Activated T-cell treated with anti-CD3 and anti-CD28 coated beads for 24 hours (primary cell): ENCODE measurements around the gene GART.

Experiments used
- DNase-seq: peaks from one replicate; pipeline ENCODE4 v3.0.0-alpha.2; 2020; ENCODE audit warnings: low read depth

The GART gene

DNA sequence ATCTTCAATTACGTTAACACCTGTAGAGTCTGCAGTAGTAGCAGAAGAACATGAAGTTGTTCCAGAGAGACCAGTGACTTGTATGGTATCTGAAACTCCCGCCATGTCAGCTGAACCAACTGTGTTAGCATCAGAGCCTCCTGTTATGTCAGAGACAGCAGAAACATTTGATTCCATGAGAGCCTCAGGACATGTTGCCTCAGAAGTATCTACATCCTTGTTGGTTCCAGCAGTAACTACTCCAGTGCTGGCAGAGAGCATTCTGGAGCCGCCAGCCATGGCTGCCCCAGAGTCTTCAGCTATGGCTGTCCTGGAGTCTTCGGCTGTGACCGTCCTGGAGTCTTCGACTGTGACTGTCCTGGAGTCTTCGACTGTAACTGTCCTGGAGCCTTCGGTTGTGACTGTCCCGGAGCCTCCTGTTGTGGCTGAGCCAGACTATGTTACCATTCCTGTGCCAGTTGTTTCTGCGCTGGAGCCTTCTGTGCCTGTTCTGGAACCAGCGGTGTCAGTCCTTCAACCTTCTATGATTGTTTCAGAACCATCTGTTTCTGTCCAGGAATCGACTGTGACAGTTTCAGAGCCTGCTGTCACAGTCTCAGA is 11.2 kb upstream of the GART start:
- DNase-seq: no peak

GRCh38 chr21:33552093-33552998 is 10.4 kb upstream of the GART start:
- no peak for DNase-seq

GRCh38 chr21:33551664-33552063 is 9.7 kb upstream of the GART start:
- no peak for DNase-seq

DNA sequence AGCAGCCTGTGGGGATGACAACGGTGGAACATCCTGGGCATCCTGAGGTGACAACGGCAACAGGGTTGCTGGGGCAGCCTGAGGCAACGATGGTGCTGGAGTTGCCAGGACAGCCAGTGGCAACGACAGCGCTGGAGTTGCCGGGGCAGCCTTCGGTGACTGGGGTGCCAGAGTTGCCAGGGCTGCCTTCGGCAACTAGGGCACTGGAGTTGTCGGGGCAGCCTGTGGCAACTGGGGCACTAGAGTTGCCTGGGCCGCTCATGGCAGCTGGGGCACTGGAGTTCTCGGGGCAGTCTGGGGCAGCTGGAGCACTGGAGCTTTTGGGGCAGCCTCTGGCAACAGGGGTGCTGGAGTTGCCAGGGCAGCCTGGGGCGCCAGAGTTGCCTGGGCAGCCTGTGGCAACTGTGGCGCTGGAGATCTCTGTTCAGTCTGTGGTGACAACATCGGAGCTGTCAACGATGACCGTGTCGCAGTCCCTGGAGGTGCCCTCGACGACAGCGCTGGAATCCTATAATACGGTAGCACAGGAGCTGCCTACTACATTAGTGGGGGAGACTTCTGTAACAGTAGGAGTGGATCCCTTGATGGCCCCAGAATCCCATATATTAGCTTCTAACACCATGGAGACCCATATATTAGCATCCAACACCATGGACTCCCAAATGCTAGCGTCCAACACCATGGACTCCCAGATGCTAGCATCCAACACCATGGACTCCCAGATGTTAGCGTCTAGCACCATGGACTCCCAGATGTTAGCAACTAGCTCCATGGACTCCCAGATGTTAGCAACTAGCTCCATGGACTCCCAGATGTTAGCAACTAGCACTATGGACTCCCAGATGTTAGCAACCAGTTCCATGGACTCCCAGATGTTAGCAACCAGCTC is 9.1 kb upstream of the GART start:
- DNase-seq: no peak

- DNase-seq: no peak
Measured at GRCh38 chr21:33549848-33550771, 8.2 kb upstream of the GART start.

DNA sequence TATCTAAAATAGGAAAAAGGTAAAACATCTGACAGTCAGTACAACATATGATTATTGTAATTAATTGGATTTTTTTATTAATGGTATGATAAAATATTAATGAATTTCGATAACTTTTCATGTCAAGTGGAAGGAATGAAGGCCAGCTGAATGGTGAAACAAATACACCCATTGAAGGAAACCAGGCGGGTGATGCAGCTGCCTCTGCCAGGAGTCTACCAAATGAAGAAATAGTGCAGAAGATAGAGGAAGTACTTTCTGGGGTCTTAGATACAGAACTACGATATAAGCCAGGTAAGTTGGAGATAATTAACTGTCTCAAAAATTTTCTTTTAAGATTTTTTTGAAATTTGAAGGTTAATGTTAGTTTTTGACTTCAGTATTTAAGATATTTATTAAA is 4.2 kb upstream of the GART start:
- no peak for DNase-seq

DNA sequence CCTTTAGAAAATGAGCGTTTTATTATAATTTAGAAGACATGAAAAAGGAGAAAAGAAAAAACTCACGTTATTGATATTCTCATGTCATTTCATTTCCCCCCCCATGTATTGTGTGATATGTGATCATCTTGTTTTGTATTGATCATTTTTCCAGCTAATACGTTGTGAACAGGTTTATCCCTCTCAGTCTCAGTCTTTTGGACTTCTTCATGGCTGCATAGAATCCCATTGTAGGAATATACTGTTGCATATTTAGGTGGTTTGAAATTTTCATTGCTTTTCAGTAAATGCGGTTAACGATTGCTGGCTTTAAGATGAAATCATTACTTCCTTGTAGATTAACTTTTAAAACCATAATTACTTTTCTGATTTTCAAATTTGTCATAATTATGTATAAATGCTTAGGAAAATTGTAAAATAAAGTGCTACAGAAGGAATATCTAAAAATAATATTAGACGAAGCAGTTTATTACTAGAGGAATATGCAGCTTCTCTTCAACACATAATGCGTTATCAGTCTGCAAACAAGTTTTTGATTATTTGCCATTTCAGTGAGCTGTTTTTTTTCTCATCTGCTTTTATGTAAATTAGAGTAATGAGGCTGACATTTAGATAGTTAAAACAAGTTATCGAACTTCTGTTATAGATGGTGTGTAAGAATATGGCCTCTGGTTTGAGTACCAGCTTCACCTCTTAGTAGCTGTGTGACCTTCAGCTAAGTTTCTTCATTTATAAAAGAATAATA is 2.7 kb upstream of the GART start:
- no peak for DNase-seq

DNA sequence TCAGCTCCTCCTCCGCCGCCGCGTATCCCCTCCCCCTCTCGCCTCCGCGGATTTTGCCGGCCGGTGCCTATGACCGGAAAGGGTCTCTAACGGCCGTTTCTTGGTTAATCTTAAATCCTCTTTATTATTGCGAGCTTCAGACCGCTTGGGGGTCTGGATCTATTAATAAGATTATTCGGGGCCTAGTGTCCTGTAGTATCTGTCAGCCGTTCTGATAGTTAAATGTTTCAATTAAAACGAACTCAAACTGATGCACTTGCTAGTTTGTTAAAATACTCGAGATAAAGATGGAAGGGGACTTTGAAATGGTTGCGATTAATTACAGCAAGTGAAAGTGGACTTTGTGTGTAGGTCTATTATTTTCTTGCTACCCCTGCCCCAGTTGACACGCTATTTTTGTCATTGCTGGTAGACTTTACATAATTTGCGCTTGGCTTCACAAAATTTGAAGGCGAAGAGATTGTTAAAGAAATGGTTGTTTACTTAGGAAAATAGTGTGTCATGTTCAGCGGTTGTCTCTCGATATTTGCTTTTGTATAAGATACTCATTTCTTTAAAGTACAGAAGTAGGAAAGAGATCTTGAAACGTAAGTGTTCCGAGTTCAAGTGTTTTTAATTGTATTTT is 1.7 kb upstream of the GART start:
- DNase-seq: peak; percentile 60

DNA sequence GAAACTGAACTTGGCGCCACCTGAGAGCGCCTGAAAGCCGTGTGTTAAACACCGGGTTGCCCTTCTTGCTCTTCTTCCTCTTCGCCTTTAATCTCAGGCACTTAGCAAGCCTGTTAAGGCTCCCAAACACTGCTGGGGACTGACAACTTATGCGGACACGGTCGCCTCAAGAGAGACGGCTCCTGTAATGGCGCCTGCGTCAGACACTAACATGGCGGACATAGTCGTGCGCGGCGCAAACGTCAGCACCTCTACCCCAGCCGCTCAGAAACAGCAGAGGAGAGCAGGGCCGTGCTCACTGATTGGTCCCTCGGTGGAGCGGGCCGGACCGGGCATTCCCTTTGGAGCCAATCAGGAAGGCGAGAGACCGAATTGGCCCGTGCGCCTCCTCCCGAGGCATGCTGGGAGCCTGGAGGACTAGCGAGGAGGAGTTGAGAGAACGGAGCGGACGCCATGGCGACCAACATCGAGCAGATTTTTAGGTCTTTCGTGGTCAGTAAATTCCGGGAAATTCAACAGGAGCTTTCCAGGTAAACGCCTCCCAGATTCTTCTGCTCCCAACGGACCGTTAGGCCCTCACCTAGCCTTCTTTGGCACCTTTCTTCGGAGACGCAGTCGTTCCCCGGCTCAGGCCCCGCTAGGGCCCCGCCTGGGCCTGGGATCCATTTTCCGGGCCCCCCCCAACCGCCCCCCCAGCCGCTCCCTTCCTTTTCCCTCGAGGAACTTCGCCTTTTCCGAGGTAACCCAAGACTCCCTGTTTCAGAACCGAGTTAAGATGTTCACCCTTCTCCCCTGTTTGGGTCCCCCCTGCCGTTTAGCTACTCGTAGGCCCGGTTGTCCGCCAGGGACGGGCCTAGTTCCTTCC is 955 bp upstream of the GART start, which contains the start of gene SON:
Gene SON (plus strand): TSS at position 399 of the 865 bp plus-strand sequence. CDS start 55 bp downstream, at position 454.
- peak; percentile 97 for DNase-seq

- peak; percentile 1 for DNase-seq
Measured at GRCh38 chr21:33541105-33541711, 709 bp downstream of the GART start.

- DNase-seq: no peak
Measured at GRCh38 chr21:33540711-33541104, 1.2 kb downstream of the GART start.

DNA sequence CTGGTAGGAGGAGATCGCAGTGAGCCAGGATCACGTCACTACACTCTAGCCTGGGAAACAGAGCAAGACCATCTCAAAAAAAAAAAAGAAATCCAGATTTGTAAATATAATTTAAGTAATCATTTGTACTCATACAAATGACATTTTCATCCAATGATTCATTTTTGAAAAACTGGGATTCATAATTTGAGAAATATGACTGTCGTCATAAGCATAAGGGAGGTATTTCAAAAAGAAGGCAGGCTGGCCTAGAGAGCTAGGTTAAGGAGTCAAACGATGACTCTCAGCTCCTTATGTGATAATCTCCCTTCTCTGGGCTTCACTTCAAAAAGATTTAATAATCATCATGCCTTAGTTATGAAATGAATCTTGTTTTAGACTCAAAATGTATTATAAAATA is 2.3 kb downstream of the GART start:
- DNase-seq: no peak

GRCh38 chr21:33537212-33537611 is 4.7 kb downstream of the GART start:
- no peak for DNase-seq

DNA sequence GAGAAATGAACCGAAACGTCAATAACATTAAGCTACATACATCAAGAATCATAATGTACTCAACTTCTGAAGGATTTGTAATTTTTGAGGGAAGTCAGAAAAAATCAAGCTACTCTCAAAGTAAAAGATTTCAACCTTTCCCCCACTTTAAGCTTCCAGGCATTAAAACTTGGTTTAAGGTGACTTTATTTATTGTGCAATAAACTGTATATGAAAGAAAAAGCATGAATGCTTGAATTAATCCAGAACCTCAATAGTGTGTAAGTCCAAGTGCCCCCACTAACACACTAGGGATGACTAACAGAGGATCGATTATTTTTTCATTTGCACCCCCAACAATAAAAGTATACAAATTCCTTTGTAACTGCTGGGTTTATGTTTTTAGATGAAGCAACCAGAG is 10.9 kb downstream of the GART start:
- no peak for DNase-seq

DNA sequence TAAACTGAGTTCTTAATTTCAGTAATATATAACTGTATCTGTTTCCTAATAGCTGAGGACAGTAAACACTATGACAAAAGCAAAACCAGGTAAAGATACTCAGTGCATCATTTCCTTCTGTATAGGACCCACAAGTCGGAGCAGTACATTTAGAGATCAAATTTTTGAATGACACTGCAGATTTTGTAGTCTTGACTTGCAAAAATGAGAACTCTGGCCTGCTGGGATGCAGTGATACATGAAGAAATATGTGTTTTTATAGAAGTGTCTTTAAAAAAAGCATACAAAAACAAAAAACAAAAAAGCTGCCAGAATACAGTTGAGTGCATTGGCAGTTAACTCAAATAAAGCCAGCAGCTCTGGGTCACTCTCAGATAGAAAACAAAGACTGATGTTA is 19.0 kb downstream of the GART start:
- DNase-seq: no peak

DNA sequence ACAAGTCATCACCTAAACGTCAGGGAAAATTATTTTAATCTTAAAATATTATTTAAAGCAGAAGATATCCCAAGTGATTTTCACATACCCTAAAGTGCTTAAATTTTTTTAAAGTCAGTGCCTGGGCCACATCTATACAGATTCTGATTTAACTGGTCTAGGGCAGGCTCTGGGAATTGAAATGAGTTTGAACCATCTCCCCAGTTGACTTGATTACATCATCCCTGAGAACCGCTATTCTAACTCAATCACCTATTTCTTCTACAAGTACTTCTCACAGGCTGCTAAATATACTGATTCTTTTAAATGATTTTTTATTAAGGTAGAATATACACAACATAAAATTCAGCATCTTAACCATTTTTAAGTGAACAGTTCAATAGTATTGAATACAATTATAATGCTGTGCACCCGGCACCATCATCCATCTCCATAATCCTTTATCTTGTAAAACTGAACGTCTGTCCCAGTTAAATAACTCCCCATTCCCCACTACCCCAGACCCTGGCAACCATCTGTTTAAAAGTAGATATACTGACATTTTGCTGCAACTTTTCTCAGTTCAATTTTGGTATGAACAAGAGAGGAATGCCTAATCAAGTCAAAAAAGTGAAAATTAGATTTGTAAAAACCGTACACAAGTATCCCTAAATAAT is 19.5 kb downstream of the GART start:
- no peak for DNase-seq

DNA sequence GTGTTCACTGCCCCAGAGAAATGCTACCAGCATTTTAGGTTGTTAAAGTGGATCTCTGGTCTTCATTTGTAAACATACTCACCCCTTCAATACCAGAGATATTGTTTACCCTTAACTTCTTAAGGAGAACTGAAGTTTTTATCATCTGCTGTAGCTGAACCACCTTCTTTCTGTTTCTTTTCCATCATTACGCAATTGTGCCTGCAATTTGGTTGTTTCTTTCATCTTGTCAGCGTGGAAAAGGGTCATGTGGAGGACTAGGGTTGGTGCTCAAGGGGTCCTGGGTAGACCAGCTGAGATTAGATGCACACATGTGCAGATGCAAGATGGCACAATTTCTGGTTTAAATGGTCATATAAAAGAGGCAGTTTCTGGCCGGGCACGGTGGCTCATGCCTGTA is 23.0 kb downstream of the GART start:
- DNase-seq: no peak

DNA sequence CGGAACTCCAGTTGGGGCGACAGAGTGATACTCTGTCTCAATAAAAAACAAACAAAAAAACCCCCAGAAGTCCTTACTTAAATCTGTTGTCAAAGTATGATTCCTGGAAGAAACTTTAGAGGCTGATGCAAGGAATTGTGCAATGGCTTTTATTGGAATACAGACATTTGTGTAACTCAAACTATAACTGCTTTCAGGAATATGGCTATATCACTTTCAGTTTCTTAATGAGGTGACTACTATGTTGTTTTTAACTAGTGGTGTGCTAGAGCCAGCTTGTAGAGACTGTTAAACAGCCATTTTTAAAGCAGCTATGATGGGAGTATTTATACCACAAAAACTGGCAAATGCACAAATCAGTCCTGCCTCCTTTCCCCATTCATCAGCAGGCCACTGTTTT is 27.7 kb downstream of the GART start:
- no peak for DNase-seq
